Measurements from ENCODE around the gene DNAH17. TPM values are rescaled to one million over a fixed set of nuclear protein-coding genes. Genes with fewer than 3 reads are reported as not detected.
A peak's percentile ranks its signal among the peaks of the same experiment; 100 is the strongest.

DNAH17 gene
- total and polyA plus RNA-seq, 2 of the 13 experiments (the other 11 are each of a cell fraction or from before 2014, with no cell fraction given) = 0.86 to 1.6 TPM

DNA sequence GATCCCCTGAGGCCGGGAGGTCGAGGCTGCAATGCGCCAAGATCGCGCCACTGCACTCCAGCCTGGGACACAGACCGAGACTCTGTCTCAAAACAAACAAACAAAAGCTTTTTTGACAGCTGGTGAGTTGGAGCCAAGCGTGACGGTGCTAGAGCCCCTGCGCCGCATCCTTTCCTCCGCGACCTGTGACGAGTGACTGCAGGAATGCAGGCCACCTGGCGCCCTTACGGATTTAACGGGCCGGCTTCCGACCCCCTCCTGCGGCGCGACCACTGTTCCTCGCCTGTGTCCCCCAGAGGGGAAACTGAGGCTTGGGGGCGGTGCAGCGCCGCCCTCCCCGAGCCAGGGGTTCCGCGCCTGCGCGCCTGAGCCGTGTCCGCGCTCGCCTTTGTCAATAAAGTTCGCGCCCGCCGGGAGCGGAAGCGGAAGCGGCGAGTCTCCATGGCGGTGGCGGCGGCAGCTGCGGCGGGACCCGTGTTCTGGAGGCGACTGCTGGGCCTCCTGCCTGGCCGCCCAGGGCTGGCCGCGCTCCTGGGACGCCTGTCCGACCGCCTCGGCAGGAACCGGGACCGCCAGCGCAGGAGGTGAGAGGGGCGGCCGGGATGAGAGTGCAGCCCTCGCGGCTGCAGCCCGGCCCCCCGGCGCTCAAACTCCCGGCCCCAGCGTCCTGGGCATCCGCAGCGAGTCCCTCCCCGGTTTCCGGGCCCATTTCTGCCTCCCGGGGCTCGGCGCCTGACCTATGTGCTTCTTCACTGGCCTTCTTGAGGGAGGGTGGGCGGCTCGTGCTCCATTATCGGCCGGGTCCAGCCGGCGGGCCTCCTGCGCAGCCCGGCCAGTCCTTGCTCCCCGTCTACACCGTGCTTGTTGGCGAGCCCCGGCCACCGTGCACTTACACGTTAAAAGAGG lies 198.7 kb downstream of the DNAH17 start, which contains the start of gene PGS1 (continued):
- no peak for TF ChIP-seq HNF1A (IDR thresholded peaks at IDR 0.05; ENCODE audit: low read depth)
- peak; percentile 78 for TF ChIP-seq HNF1A (CRISPR knock-in tag; IDR thresholded peaks at IDR 0.05; ENCODE audit: borderline replicate concordance)
- TF ChIP-seq ARID2 (CRISPR knock-in tag; IDR thresholded peaks at IDR 0.05; ENCODE audit: borderline replicate concordance) = no peak
- TF ChIP-seq, protein P1, sequence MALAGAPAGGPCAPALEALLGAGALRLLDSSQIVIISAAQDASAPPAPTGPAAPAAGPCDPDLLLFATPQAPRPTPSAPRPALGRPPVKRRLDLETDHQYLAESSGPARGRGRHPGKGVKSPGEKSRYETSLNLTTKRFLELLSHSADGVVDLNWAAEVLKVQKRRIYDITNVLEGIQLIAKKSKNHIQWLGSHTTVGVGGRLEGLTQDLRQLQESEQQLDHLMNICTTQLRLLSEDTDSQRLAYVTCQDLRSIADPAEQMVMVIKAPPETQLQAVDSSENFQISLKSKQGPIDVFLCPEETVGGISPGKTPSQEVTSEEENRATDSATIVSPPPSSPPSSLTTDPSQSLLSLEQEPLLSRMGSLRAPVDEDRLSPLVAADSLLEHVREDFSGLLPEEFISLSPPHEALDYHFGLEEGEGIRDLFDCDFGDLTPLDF (CRISPR knock-in tag; IDR thresholded peaks at IDR 0.05) = peak; percentile 86
- no peak for TF ChIP-seq SMARCC2 (IDR thresholded peaks at IDR 0.05)
- TF ChIP-seq TGIF2 (CRISPR knock-in tag; IDR thresholded peaks at IDR 0.05) = peak; percentile 96
- TF ChIP-seq ZNF382 (CRISPR knock-in tag; IDR thresholded peaks at IDR 0.05; ENCODE audit: borderline replicate concordance) = no peak
- peak; percentile 97 for TF ChIP-seq ZNF709 (CRISPR knock-in tag; IDR thresholded peaks at IDR 0.05)
- TF ChIP-seq KMT2B (CRISPR knock-in tag; IDR thresholded peaks at IDR 0.05) = peak; percentile 94
- TF ChIP-seq ZNF292 (CRISPR knock-in tag; IDR thresholded peaks at IDR 0.05; ENCODE audit: borderline replicate concordance, low read depth) = peak; percentile 72; the same call in 1 of the 2 replicates
- TF ChIP-seq ZFP36L1 (CRISPR knock-in tag; IDR thresholded peaks at IDR 0.05) = peak; percentile 85; the same call in 1 of the 2 replicates
- TF ChIP-seq FOXM1 (CRISPR knock-in tag; IDR thresholded peaks at IDR 0.05) = no peak
- TF ChIP-seq RBM22 (optimal IDR thresholded peaks at IDR 0.05; ENCODE audit: low read length) = no peak
- peak; percentile 98 for TF ChIP-seq GATAD1 (CRISPR knock-in tag; IDR thresholded peaks at IDR 0.05)
- TF ChIP-seq NR2F1 (CRISPR knock-in tag; IDR thresholded peaks at IDR 0.05) = no peak
- peak; percentile 79 for TF ChIP-seq PHF21A (CRISPR knock-in tag; IDR thresholded peaks at IDR 0.05)
- TF ChIP-seq MBD4 (IDR thresholded peaks at IDR 0.05; ENCODE audit: borderline replicate concordance, low read length) = no peak
- peak; percentile 87 for TF ChIP-seq HDAC2 (CRISPR knock-in tag; IDR thresholded peaks at IDR 0.05)
- TF ChIP-seq KDM1A (CRISPR knock-in tag; IDR thresholded peaks at IDR 0.05) = no peak
- TF ChIP-seq, protein P2, sequence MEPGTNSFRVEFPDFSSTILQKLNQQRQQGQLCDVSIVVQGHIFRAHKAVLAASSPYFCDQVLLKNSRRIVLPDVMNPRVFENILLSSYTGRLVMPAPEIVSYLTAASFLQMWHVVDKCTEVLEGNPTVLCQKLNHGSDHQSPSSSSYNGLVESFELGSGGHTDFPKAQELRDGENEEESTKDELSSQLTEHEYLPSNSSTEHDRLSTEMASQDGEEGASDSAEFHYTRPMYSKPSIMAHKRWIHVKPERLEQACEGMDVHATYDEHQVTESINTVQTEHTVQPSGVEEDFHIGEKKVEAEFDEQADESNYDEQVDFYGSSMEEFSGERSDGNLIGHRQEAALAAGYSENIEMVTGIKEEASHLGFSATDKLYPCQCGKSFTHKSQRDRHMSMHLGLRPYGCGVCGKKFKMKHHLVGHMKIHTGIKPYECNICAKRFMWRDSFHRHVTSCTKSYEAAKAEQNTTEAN (CRISPR knock-in tag; conservative IDR thresholded peaks at IDR 0.05) = no peak
- TF ChIP-seq NCOA2 (CRISPR knock-in tag; IDR thresholded peaks at IDR 0.05) = peak; percentile 66; the same call in 1 of the 2 replicates
- no peak; the same call in 1 of the 2 replicates for TF ChIP-seq MAF1 (CRISPR knock-in tag; IDR thresholded peaks at IDR 0.05; ENCODE audit: borderline replicate concordance)
- peak; percentile 97 for TF ChIP-seq ZNF850 (CRISPR knock-in tag; conservative IDR thresholded peaks at IDR 0.05)
- TF ChIP-seq ZNF773 (CRISPR knock-in tag; IDR thresholded peaks at IDR 0.05; ENCODE audit: borderline replicate concordance) = peak; percentile 46; the same call in 1 of the 2 replicates
- TF ChIP-seq ATAD3A (CRISPR knock-in tag; IDR thresholded peaks at IDR 0.05) = no peak

All from HepG2 (cell line).